ENCODE results near the gene CTNND2. TPM values are rescaled to one million over a fixed set of nuclear protein-coding genes. Genes with fewer than 3 reads are reported as not detected.

The CTNND2 gene
- total and polyA plus RNA-seq, 5 experiments from 2014 or later = not detected

GRCh38 chr5:11903614-11904264 is 507 bp downstream of the CTNND2 start:
- H3K9me3 Mint-ChIP-seq = peaks cover 0 to 10% (median 1%) of the 10 kb centered on the region in 9 donors
- peaks cover 0 to 8% (median 3%) of the 10 kb centered on the region in 4 donors for H3K4me1 Mint-ChIP-seq
- no peak overlapping the region for H3K27ac Mint-ChIP-seq
- DNase-seq = no peak
- H3K36me3 Mint-ChIP-seq = peaks cover 0 to 6% (median 3%) of the 10 kb centered on the region in 3 donors
- H3K4me3 Mint-ChIP-seq = no peak overlapping the region
- POLR2A ChIA-PET = no interaction called here
- no peak for ATAC-seq
- H3K27me3 Mint-ChIP-seq = peaks cover 31 to 52% (median 39%) of the 10 kb centered on the region in 5 donors

- peak overlapping the region in 1 of 10 donors; percentile 53 for H3K27ac Mint-ChIP-seq
- peak overlapping the region in 2 of 10 donors; percentile 19 to 42 for H3K4me3 Mint-ChIP-seq
- peaks cover 31 to 49% (median 39%) of the 10 kb centered on the region in 5 donors for H3K27me3 Mint-ChIP-seq
- H3K9me3 Mint-ChIP-seq = peaks cover 0 to 10% (median 1%) of the 10 kb centered on the region in 9 donors
- ATAC-seq (no peak), DNase-seq (no peak)
- H3K36me3 Mint-ChIP-seq = peaks cover 0 to 6% (median 3%) of the 10 kb centered on the region in 3 donors
- POLR2A ChIA-PET = no interaction called here
- peaks cover 0 to 8% (median 3%) of the 10 kb centered on the region in 4 donors for H3K4me1 Mint-ChIP-seq
Measured at GRCh38 chr5:11903121-11903613, 1.1 kb downstream of the CTNND2 start.

GRCh38 chr5:11902201-11902619 is 2.0 kb downstream of the CTNND2 start:
- Mint-ChIP-seq H3K27ac (no peak overlapping the region), H3K9me3 (peaks cover 0 to 12% (median 2%) of the 10 kb centered on the region in 9 donors), H3K36me3 (peaks cover 0 to 6% (median 3%) of the 10 kb centered on the region in 3 donors), H3K4me3 (no peak overlapping the region), H3K4me1 (peaks cover 0 to 8% (median 3%) of the 10 kb centered on the region in 4 donors), H3K27me3 (peaks cover 25 to 43% (median 38%) of the 10 kb centered on the region in 5 donors)
- no peak for ATAC-seq
- POLR2A ChIA-PET = no interaction called here
- no peak for DNase-seq

- POLR2A ChIA-PET = no interaction called here
- H3K27me3 Mint-ChIP-seq = peaks cover 14 to 23% (median 20%) of the 10 kb centered on the region in 5 donors
- ATAC-seq (no peak), DNase-seq (no peak)
- H3K4me3 Mint-ChIP-seq = no peak overlapping the region
- peaks cover 0 to 6% (median 0%) of the 10 kb centered on the region in 3 donors for H3K36me3 Mint-ChIP-seq
- H3K27ac Mint-ChIP-seq = no peak overlapping the region
- no peaks in the 10 kb centered on the region for H3K4me1 Mint-ChIP-seq
- H3K9me3 Mint-ChIP-seq = peaks cover 0 to 24% (median 10%) of the 10 kb centered on the region in 9 donors
Measured at GRCh38 chr5:11898787-11899186, 5.5 kb downstream of the CTNND2 start.

GRCh38 chr5:11897781-11898180 is 6.5 kb downstream of the CTNND2 start:
- peaks cover 0 to 3% (median 0%) of the 10 kb centered on the region in 3 donors for H3K36me3 Mint-ChIP-seq
- peaks cover 12 to 16% (median 13%) of the 10 kb centered on the region in 5 donors for H3K27me3 Mint-ChIP-seq
- DNase-seq (no peak), ATAC-seq (no peak)
- POLR2A ChIA-PET = no interaction called here
- H3K27ac Mint-ChIP-seq = no peak overlapping the region
- H3K4me1 Mint-ChIP-seq = no peaks in the 10 kb centered on the region
- peaks cover 0 to 21% (median 10%) of the 10 kb centered on the region in 9 donors for H3K9me3 Mint-ChIP-seq
- H3K4me3 Mint-ChIP-seq = no peak overlapping the region

GRCh38 chr5:11894992-11895391 is 9.3 kb downstream of the CTNND2 start:
- DNase-seq (no peak), ATAC-seq (no peak)
- Mint-ChIP-seq H3K36me3 (no peaks in the 10 kb centered on the region), H3K9me3 (peaks cover 0 to 13% (median 8%) of the 10 kb centered on the region in 9 donors), H3K27me3 (peaks cover 0 to 3% (median 0%) of the 10 kb centered on the region in 5 donors), H3K4me1 (no peaks in the 10 kb centered on the region), H3K27ac (no peak overlapping the region), H3K4me3 (no peak overlapping the region)
- POLR2A ChIA-PET = no interaction called here

- ATAC-seq (no peak), DNase-seq (no peak)
- Mint-ChIP-seq H3K4me1 (no peaks in the 10 kb centered on the region), H3K27ac (no peak overlapping the region), H3K9me3 (peaks cover 0 to 13% (median 8%) of the 10 kb centered on the region in 9 donors), H3K27me3 (peaks cover 0 to 3% (median 0%) of the 10 kb centered on the region in 5 donors), H3K4me3 (no peak overlapping the region), H3K36me3 (no peaks in the 10 kb centered on the region)
- POLR2A ChIA-PET = no interaction called here
Measured at GRCh38 chr5:11892832-11893231, 11.4 kb downstream of the CTNND2 start.

- peaks cover 0 to 3% (median 0%) of the 10 kb centered on the region in 5 donors for H3K27me3 Mint-ChIP-seq
- ATAC-seq (no peak), DNase-seq (no peak)
- no peaks in the 10 kb centered on the region for H3K4me1 Mint-ChIP-seq
- no peak overlapping the region for H3K27ac Mint-ChIP-seq
- no peak overlapping the region for H3K4me3 Mint-ChIP-seq
- H3K36me3 Mint-ChIP-seq = no peaks in the 10 kb centered on the region
- H3K9me3 Mint-ChIP-seq = peaks cover 0 to 6% (median 3%) of the 10 kb centered on the region in 9 donors
- POLR2A ChIA-PET = no interaction called here
Measured at GRCh38 chr5:11890777-11891176, 13.5 kb downstream of the CTNND2 start.

- Mint-ChIP-seq H3K9me3 (peaks cover 0 to 14% (median 6%) of the 10 kb centered on the region in 9 donors), H3K4me1 (no peaks in the 10 kb centered on the region), H3K36me3 (peaks cover 0 to 3% (median 0%) of the 10 kb centered on the region in 3 donors), H3K27ac (no peak overlapping the region), H3K4me3 (no peak overlapping the region), H3K27me3 (no peaks in the 10 kb centered on the region)
- ATAC-seq (no peak), DNase-seq (no peak)
- POLR2A ChIA-PET = no interaction called here
Measured at GRCh38 chr5:11888221-11888620, 16.0 kb downstream of the CTNND2 start.

- H3K4me3 Mint-ChIP-seq = no peak overlapping the region
- no peaks in the 10 kb centered on the region for H3K4me1 Mint-ChIP-seq
- H3K9me3 Mint-ChIP-seq = peaks cover 2 to 24% (median 7%) of the 10 kb centered on the region in 9 donors
- no peak for DNase-seq
- POLR2A ChIA-PET = no interaction called here
- H3K27ac Mint-ChIP-seq = no peak overlapping the region
- no peaks in the 10 kb centered on the region for H3K27me3 Mint-ChIP-seq
- H3K36me3 Mint-ChIP-seq = no peaks in the 10 kb centered on the region
- ATAC-seq = no peak
Measured at GRCh38 chr5:11878814-11879213, 25.4 kb downstream of the CTNND2 start.

GRCh38 chr5:11873587-11873986 is 30.7 kb downstream of the CTNND2 start:
- H3K27ac Mint-ChIP-seq = no peak overlapping the region
- POLR2A ChIA-PET = no interaction called here
- peaks cover 0 to 12% (median 0%) of the 10 kb centered on the region in 9 donors for H3K9me3 Mint-ChIP-seq
- DNase-seq = no peak
- H3K4me1 Mint-ChIP-seq = no peaks in the 10 kb centered on the region
- ATAC-seq = no peak
- no peaks in the 10 kb centered on the region for H3K36me3 Mint-ChIP-seq
- H3K27me3 Mint-ChIP-seq = no peaks in the 10 kb centered on the region
- H3K4me3 Mint-ChIP-seq = no peak overlapping the region

GRCh38 chr5:11869203-11869602 is 35.0 kb downstream of the CTNND2 start:
- POLR2A ChIA-PET = no interaction called here
- no peak overlapping the region for H3K4me3 Mint-ChIP-seq
- no peak overlapping the region for H3K27ac Mint-ChIP-seq
- DNase-seq = no peak
- no peaks in the 10 kb centered on the region for H3K36me3 Mint-ChIP-seq
- no peaks in the 10 kb centered on the region for H3K4me1 Mint-ChIP-seq
- ATAC-seq = no peak
- H3K27me3 Mint-ChIP-seq = no peaks in the 10 kb centered on the region
- H3K9me3 Mint-ChIP-seq = peaks cover 0 to 11% (median 3%) of the 10 kb centered on the region in 9 donors

- DNase-seq (no peak), ATAC-seq (no peak)
- peaks cover 0 to 15% (median 7%) of the 10 kb centered on the region in 9 donors for H3K9me3 Mint-ChIP-seq
- no peaks in the 10 kb centered on the region for H3K36me3 Mint-ChIP-seq
- H3K4me1 Mint-ChIP-seq = no peaks in the 10 kb centered on the region
- POLR2A ChIA-PET = no interaction called here
- no peaks in the 10 kb centered on the region for H3K27me3 Mint-ChIP-seq
- no peak overlapping the region for H3K27ac Mint-ChIP-seq
- H3K4me3 Mint-ChIP-seq = no peak overlapping the region
Measured at GRCh38 chr5:11863911-11864310, 40.3 kb downstream of the CTNND2 start.
